PC-9 (cell line): ENCODE results near the gene TTC24.

ENCODE experiments used
- EZH2 ChIP-seq: fragments of 200-600 bp; sonication (generic); IDR thresholded peaks from 2 replicates; pipeline ENCODE4 v1.8.0; 2017; ENCODE audit warnings: antibody characterized with exemption, low read depth
- TF ChIP-seq, protein P1 (sequence below): fragments of 200-600 bp; sonication (generic); conservative IDR thresholded peaks from 2 replicates; pipeline ENCODE4 v1.6.1; 2017; ENCODE audit warnings: mixed run types, antibody characterized with exemption, mild to moderate bottlenecking, moderate library complexity

DNA sequence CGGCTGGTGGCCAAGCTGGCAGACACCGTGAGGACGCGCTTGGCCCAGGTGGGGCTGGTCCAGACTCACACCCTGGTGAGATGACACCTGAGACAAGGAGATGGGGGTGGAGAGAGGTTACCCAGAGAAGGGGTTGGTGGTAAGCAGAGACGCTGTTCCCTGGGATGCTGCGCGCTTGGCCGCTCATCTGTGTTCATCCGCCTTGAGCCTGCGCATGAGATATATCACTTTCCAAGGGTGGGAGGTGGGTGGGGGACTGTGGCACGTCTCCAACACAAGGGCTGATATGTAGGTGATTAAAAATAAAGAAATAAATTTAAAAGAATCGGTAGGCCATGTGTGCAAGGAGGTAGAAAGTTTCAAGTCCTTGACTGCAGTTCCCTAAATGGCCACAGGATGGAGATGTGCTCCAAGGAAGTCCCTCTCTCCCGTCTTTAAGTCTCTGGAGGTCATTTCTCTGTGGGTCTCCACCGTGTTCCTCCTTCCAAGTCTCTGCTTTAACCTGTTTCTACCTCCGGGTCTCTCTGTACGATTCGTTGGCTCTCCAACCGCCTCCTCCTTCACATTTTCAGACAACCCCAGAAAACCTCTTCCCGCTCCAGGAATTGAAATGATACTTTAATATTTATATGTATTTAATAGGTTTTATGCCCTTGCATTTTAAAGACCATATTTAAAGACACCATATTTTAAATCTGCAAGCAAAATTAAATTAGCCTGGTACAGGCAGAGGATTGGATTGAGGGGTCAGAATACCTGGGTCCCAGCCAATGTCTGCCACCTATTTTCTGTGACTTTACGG lies 4.5 kb downstream of the TTC24 start:
- TF ChIP-seq, protein P1, sequence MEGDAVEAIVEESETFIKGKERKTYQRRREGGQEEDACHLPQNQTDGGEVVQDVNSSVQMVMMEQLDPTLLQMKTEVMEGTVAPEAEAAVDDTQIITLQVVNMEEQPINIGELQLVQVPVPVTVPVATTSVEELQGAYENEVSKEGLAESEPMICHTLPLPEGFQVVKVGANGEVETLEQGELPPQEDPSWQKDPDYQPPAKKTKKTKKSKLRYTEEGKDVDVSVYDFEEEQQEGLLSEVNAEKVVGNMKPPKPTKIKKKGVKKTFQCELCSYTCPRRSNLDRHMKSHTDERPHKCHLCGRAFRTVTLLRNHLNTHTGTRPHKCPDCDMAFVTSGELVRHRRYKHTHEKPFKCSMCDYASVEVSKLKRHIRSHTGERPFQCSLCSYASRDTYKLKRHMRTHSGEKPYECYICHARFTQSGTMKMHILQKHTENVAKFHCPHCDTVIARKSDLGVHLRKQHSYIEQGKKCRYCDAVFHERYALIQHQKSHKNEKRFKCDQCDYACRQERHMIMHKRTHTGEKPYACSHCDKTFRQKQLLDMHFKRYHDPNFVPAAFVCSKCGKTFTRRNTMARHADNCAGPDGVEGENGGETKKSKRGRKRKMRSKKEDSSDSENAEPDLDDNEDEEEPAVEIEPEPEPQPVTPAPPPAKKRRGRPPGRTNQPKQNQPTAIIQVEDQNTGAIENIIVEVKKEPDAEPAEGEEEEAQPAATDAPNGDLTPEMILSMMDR = peak; percentile 91
- TF ChIP-seq EZH2 = no peak
